Measurements from ENCODE around the gene SIGLEC1.

The SIGLEC1 gene

GRCh38 chr20:3712279-3712873 lies at the start of gene SIGLEC1:
Gene SIGLEC1, minus strand, starts transcription at chr20:3712600. Its CDS starts 5,472 bp downstream, at chr20:3707128.
- peak; percentile 17 for DNase-seq

GRCh38 chr20:3760655-3761348 lies 48.4 kb upstream of the SIGLEC1 start:
- no peak for DNase-seq

GRCh38 chr20:3759884-3760283 lies 47.5 kb upstream of the SIGLEC1 start:
- DNase-seq, result no peak

- DNase-seq, result no peak
Measured at GRCh38 chr20:3759316-3759823, 47.0 kb upstream of the SIGLEC1 start.

GRCh38 chr20:3758566-3758965 lies 46.2 kb upstream of the SIGLEC1 start:
- DNase-seq, result no peak

- no peak for DNase-seq
Measured at GRCh38 chr20:3757268-3757667, 44.9 kb upstream of the SIGLEC1 start.

GRCh38 chr20:3755814-3756480 lies 43.5 kb upstream of the SIGLEC1 start:
- DNase-seq, result no peak

- no peak for DNase-seq
Measured at GRCh38 chr20:3755269-3755668, 42.9 kb upstream of the SIGLEC1 start.

- no peak for DNase-seq
Measured at GRCh38 chr20:3754276-3754630, 41.9 kb upstream of the SIGLEC1 start.

- no peak for DNase-seq
Measured at GRCh38 chr20:3753501-3754275, 41.3 kb upstream of the SIGLEC1 start.

GRCh38 chr20:3753098-3753497 lies 40.7 kb upstream of the SIGLEC1 start:
- peak; percentile 74 for DNase-seq

GRCh38 chr20:3752386-3752759 lies 40.0 kb upstream of the SIGLEC1 start:
- DNase-seq, result no peak

GRCh38 chr20:3751675-3752385 lies 39.4 kb upstream of the SIGLEC1 start:
- DNase-seq, result peak; percentile 71

GRCh38 chr20:3751305-3751674 lies 38.9 kb upstream of the SIGLEC1 start:
- no peak for DNase-seq

GRCh38 chr20:3749689-3750531 lies 37.5 kb upstream of the SIGLEC1 start:
- DNase-seq, result peak; percentile 33

- no peak for DNase-seq
Measured at GRCh38 chr20:3749087-3749688, 36.8 kb upstream of the SIGLEC1 start.

- no peak for DNase-seq
Measured at GRCh38 chr20:3748073-3748472, 35.7 kb upstream of the SIGLEC1 start.

- DNase-seq, result no peak
Measured at GRCh38 chr20:3747471-3747870, 35.1 kb upstream of the SIGLEC1 start.

- no peak for DNase-seq
Measured at GRCh38 chr20:3745686-3746173, 33.3 kb upstream of the SIGLEC1 start.

- DNase-seq, result peak; percentile 82
Measured at GRCh38 chr20:3744806-3745685, 32.6 kb upstream of the SIGLEC1 start.

Data from CD4-positive, alpha-beta T cell treated with Interleukin-12 subunit alpha and Interleukin-12 subunit beta, for 1 hour (primary cell).